ENCODE results near the gene SLC25A15. TPM values are rescaled to one million over a fixed set of nuclear protein-coding genes. Genes with fewer than 3 reads are reported as not detected.

SLC25A15 gene
- total RNA-seq, 2 experiments from 2014 or later, result 2.1 to 2.2 TPM

DNA sequence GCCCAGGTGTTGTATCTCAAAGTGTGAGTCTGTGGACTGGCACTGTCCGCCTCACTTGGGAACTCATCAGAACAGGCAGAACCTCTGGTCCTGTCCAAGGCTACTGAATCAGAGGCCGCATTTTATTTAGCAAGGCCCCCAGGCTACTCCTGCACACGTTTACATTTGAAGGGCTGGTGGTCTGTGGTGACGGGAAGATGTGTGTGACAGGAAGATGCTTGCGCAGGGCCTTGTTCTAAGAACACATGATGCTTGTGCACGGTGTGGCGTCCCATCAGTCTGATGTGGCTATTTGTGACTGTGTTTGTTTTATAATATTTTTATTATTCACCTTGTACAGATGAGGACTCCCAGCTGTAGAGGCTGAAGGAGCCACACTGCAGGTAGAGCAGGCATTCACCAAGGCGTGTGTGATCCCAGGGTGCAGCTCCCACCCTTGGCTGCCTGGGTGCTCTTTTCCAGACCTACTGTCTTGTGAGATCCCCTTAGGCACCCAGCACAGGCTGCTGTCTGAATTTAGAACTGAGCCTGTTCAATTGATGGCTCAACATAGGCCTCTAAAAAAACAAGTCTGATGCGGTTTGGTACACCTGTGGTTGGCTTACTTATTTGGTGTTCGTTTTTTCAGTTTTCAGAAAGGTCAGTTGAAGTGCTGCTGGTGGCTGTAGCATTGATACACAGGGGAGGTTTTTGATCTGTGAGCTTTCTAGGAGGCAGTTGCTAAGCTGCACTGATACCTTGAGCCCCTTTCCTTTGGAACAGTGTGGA lies 3.1 kb downstream of the SLC25A15 start:
- ATAC-seq (ENCODE audit: poor library complexity), result no peak
- ChIA-PET CTCF (interaction anchor here (0.6 kb wide), 1 partner anchor 32 kb away, joined by 3 read pairs; no protein-coding TSS in a partner anchor), POLR2A (no interaction called here)
- no peaks in the 10 kb centered on the region for H3K9me3 ChIP-seq (ENCODE audit: control insufficient read depth in 1 of 2, insufficient read depth in 1 of 2, low read length in 2 of 2)
- intact Hi-C loops (cut with DNase I, micrococcal nuclease), result no loop called here
- DNase-seq, result no peak
- Mint-ChIP-seq H3K36me3 (ENCODE audit: low read depth) (peaks cover 37% of the 10 kb centered on the region), H3K4me1 (ENCODE audit: low read depth) (peaks cover 26% of the 10 kb centered on the region), H3K9me3 (no peaks in the 10 kb centered on the region), H3K27ac (peak overlapping the region; percentile 69), H3K4me3 (peak overlapping the region; percentile 21), H3K27me3 (no peaks in the 10 kb centered on the region)
- peaks cover 21% of the 10 kb centered on the region for H3K4me1 ChIP-seq (ENCODE audit: insufficient read depth, low read length)
- TF ChIP-seq, protein P1, sequence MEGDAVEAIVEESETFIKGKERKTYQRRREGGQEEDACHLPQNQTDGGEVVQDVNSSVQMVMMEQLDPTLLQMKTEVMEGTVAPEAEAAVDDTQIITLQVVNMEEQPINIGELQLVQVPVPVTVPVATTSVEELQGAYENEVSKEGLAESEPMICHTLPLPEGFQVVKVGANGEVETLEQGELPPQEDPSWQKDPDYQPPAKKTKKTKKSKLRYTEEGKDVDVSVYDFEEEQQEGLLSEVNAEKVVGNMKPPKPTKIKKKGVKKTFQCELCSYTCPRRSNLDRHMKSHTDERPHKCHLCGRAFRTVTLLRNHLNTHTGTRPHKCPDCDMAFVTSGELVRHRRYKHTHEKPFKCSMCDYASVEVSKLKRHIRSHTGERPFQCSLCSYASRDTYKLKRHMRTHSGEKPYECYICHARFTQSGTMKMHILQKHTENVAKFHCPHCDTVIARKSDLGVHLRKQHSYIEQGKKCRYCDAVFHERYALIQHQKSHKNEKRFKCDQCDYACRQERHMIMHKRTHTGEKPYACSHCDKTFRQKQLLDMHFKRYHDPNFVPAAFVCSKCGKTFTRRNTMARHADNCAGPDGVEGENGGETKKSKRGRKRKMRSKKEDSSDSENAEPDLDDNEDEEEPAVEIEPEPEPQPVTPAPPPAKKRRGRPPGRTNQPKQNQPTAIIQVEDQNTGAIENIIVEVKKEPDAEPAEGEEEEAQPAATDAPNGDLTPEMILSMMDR (IDR thresholded peaks at IDR 0.05), result no peak
- H3K27me3 ChIP-seq (ENCODE audit: control insufficient read depth in 1 of 2, insufficient read depth in 2 of 2, low read length in 2 of 2), result no peaks in the 10 kb centered on the region
- no peak overlapping the region for H3K4me3 ChIP-seq (ENCODE audit: low read length)
- H3K27ac ChIP-seq (ENCODE audit: low read depth in 1 of 2, low read length in 2 of 2), result no peak overlapping the region
- peaks cover 18% of the 10 kb centered on the region for H3K36me3 ChIP-seq (ENCODE audit: insufficient read depth, low read length)

DNA sequence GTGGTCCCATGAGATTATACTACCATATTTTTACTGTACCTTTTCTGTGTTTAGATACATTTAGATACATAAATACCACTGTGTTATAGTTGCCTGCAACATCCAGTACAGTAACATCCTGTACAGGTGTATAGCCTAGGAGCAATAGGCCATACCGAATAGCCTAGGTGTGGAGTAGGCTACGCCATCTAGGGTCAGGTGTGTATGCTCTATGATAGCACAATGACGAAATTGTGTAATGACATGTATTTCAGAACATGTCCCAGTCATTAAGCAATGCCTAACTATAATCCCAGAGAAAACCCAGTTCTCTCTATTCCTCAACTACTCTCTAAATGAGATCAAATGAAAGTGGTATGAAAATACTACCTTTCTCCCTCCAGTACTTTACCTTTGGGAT lies 3.9 kb downstream of the SLC25A15 start:
- no peak overlapping the region for H3K27ac Mint-ChIP-seq
- intact Hi-C loops (cut with DNase I, micrococcal nuclease), result no loop called here

DNA sequence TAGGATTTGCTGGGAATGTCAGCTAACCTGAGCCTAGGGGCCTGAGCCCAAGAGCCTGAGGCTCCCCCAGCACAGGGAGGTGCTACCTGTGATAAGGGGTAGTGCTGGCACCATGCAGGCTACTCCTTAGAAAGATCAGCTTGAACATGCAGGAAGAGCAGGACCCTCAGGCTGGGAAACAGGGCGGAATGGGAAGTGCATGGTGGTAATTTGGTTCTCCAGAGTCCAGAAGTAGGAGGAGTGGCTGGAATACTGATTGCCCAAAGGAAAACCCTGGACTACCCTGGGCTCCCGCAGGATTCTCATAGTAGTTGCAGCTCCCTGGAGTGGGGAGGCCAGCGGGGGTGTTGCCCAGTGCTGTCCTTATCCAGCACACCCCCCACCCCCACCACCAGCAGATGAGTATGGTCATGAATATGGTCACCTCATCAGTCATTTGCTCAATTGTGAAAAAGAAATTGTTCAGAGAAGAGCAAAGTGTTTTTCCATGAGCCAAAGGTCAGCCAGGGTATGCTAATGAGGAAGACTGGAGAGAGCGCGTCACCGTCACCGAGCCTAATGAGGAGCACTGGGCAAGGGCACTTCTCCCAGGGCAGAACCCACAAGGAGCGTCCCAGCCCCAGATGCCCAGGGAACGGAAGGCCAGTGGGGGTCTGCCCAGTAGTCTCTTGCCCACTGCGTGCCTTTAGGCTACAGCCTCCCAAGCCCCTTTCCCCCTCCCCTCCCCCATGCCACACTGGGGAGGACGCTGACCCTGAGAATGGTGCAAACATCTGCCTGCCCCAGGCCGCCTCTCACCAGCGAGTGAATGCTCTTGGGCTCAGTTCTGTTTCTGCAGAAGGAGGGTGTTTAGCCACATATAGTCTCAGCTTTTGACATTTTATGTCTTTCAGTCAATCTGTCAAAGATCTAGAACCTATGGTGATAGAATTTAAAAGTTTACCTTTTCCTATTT lies 5.3 kb downstream of the SLC25A15 start:
- POLR2A ChIA-PET, result no interaction called here
- no peak overlapping the region for H3K27ac Mint-ChIP-seq
- no peak overlapping the region for H3K4me3 Mint-ChIP-seq
- CTCF ChIA-PET, result no interaction called here
- Histone ChIP-seq H3K36me3 (ENCODE audit: insufficient read depth, low read length) (peaks cover 29% of the 10 kb centered on the region), H3K9me3 (ENCODE audit: control insufficient read depth in 1 of 2, insufficient read depth in 1 of 2, low read length in 2 of 2) (no peaks in the 10 kb centered on the region), H3K4me1 (ENCODE audit: insufficient read depth, low read length) (peaks cover 26% of the 10 kb centered on the region), H3K4me3 (ENCODE audit: low read length) (no peak overlapping the region), H3K27ac (ENCODE audit: low read depth in 1 of 2, low read length in 2 of 2) (no peak overlapping the region), H3K27me3 (ENCODE audit: control insufficient read depth in 1 of 2, insufficient read depth in 2 of 2, low read length in 2 of 2) (no peaks in the 10 kb centered on the region)
- H3K36me3 Mint-ChIP-seq (ENCODE audit: low read depth), result peaks cover 54% of the 10 kb centered on the region
- no peaks in the 10 kb centered on the region for H3K9me3 Mint-ChIP-seq
- H3K4me1 Mint-ChIP-seq (ENCODE audit: low read depth), result peaks cover 29% of the 10 kb centered on the region
- ATAC-seq (ENCODE audit: poor library complexity), result no peak
- no peaks in the 10 kb centered on the region for H3K27me3 Mint-ChIP-seq
- no peak for DNase-seq
- intact Hi-C loops (cut with DNase I, micrococcal nuclease), result loop anchor here in 1 of 2 experiments (5.0 kb wide), 1 partner anchor 32 kb away; no protein-coding TSS in a partner anchor
- TF ChIP-seq, protein P1 (IDR thresholded peaks at IDR 0.05), result no peak

More for the DNA sequence above, 3.9 kb downstream of the SLC25A15 start:
- peaks cover 26% of the 10 kb centered on the region for H3K4me1 Mint-ChIP-seq (ENCODE audit: low read depth)
- Histone ChIP-seq H3K27me3 (ENCODE audit: control insufficient read depth in 1 of 2, insufficient read depth in 2 of 2, low read length in 2 of 2) (no peaks in the 10 kb centered on the region), H3K27ac (ENCODE audit: low read depth in 1 of 2, low read length in 2 of 2) (no peak overlapping the region), H3K9me3 (ENCODE audit: control insufficient read depth in 1 of 2, insufficient read depth in 1 of 2, low read length in 2 of 2) (no peaks in the 10 kb centered on the region), H3K4me1 (ENCODE audit: insufficient read depth, low read length) (peaks cover 23% of the 10 kb centered on the region), H3K36me3 (ENCODE audit: insufficient read depth, low read length) (peaks cover 21% of the 10 kb centered on the region), H3K4me3 (ENCODE audit: low read length) (no peak overlapping the region)
- DNase-seq (no peak), ATAC-seq (ENCODE audit: poor library complexity) (no peak)
- POLR2A ChIA-PET, result interaction anchor here (0.7 kb wide), 1 partner anchor 874 kb away, joined by 4 read pairs; no protein-coding TSS in a partner anchor
- TF ChIP-seq, protein P1 (IDR thresholded peaks at IDR 0.05), result no peak
- no peaks in the 10 kb centered on the region for H3K9me3 Mint-ChIP-seq
- no peak overlapping the region for H3K4me3 Mint-ChIP-seq
- H3K27me3 Mint-ChIP-seq, result no peaks in the 10 kb centered on the region
- peaks cover 41% of the 10 kb centered on the region for H3K36me3 Mint-ChIP-seq (ENCODE audit: low read depth)
- CTCF ChIA-PET, result no interaction called here
